Stimulated activated CD4-positive, alpha-beta T cell treated with anti-CD3 and anti-CD28 coated beads, TNF-alpha, amount 100 ng/mL, for 24 hours (primary cell): ENCODE data around the gene TTF2.
A peak's percentile ranks its signal among the peaks of the same experiment; 100 is the strongest.

ENCODE experiments used
- DNase-seq, 3 experiments: peaks; one replicate each; pipeline ENCODE4 v3.0.0-alpha.2; 2020; ENCODE audit warnings: low read depth in 3 of 3

The TTF2 gene

GRCh38 chr1:117120774-117121588 is 60.9 kb downstream of the TTF2 start:
- peak in 1 of 3 experiments; percentile 18 for DNase-seq

DNA sequence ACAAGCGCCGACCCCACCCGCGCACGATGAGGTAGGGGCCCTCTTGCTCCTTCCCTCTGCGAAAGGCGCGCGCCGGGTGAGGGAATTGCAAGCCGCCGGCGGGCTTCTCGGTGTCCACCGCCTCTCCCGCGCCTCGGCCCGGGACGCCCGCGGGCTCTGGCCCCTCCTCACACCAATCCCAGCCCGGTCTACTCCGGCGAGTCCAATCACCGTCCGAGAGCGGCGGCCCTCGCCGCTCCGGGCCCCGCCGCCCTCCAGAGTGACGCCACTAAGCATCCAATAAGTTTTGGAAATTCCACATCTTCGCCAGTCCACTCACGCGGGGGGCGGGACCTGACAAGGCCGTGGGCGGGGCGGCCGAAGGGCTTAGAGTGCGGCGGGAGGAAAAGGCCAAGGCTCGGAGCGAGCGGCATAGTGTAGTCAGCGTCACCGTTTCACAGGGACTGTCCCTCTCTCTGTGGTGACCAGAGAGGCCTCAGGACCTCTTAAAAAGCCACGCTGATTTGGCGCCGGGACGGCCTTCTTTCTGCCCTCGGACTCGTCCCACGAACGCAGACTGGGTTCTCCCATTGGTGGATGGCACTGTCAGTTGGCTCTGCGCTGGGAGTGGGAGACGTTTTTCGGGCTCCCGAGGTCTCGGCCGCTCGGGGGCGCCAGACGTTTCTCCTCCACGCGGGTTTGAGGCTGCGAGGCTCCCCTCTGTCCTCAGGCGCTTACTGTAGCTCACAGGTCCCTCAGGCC is 61.6 kb downstream of the TTF2 start, which contains the start of gene TRIM45:
TSS of gene TRIM45 (minus strand) at position 161 of the 741 bp plus-strand sequence. CDS start 548 bp downstream, outside the sequence.
- peak; percentile 56 to 84 (median 61) for DNase-seq

DNA sequence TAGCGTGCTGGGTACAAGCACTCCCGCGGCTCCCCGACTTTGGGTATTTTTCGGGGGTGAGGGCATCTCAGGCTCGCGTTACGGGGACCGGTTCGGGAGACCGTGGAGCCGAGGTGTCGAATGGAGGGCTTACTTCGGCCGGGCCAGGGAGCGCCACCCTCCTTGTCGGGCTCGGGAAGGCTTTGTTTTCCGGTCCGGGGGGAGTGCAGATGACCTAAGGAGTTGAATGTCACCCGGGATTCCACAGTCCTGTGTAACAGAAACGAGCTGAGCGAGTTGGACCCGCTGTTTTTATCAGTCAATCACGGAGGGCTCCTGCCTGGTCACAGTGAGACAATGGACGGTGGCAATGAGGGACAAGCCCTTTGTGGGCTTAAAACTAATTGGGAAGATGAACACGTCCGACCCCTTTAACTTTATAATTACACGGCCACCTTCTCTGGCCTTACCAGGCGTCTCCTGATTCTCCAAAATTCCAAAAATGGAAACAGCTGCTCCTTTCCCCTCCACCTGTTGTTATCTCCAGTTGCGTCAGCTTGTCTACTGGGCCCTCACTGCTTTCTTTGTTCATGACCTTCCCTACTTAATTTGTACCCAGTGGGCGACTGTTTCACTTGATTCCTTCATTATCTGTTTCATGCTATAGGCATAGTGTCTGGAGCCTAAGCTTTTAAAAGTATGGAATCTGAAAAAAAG is 62.4 kb downstream of the TTF2 start:
- no peak for DNase-seq

DNA sequence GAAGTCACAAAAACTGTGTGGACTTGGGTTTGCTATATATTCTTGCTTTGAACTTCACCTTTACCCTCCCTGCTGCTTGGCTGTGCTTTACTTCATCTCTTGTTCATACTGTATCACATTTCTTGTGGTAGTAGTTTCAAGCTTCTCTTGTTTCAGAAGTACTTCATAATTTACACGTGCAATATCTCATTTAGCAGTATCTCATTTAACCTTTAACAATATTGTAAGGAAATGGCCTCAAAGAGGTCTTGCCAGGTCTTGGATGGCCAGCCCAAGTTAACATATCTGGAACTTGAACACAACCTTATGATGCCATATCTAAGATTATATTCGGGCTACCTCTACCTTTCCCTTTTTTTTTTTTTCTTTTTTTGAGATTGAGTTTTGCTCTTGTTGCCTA is 63.1 kb downstream of the TTF2 start:
- no peak for DNase-seq

DNA sequence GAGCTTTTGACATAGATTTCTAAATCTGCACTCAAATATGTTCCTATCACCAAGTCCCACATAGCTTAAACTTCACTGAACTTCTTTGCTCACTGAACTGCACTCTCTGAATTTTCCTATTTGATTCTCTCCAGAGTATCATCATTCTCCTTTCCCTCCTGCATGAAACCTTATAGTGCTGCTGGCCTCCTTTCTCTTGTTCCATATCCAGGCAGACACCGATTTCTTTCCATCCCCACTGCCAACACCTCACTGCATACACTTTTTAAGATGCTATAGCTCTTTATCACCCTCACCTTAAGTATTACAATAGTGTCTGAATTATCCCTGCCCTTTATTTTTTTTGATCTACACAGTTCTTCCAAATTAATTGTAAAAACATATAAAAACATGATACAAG is 64.5 kb downstream of the TTF2 start:
- DNase-seq = no peak

DNA sequence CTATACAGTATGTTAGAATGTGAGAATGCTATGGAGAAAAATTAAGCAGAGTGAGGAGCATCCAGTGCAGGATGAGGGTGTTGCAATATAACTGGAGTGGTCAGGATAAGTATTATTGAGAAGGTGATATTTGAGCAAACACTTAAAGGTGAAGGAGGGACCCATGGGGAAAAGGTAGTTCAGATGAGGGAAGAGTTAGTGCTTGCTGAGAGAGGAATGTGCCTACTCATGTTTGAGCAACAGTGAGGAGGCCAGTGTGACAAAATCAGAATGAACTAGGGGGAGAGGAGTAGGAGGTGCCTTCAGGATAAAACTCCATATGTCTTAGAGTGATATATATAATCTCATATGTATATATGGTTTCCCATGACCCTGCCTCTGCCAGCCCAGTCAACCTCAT is 67.7 kb downstream of the TTF2 start:
- no peak for DNase-seq

DNA sequence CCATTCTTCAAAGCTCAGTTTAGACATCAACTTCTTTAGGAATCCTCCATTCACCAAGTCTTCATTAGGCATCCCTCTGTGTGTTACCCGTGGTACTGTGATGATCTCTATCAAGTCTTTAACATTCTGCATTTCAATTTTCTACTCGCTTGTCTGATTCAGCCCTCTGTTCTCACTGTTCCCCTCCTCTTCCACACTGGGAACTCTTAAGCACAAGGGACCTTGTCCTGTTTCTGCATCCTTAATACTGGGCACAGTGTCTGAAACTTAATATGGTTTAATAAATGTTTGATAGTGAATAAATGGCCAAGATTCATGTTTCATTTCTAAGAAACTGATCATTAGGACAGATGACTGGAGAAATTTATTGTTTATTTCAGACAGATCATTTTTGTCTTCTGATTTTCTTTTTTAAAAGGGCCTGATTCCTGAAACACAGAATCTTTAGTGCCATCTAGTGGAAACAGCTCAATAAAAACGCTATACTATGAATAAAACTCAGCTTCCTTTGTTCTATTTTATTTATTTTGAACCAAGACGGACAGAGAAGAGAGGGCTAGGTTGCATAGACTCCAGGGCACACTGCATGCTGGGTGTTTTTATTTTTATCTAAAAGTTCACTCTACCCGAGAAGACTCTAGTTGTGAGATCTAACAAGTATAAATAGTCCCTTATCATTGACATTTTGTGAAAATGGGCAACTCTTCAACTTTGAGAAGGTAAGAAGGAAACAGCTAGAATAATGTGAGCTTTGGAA is 68.4 kb downstream of the TTF2 start:
- DNase-seq = no peak

- no peak for DNase-seq
Measured at GRCh38 chr1:117130526-117130925, 70.4 kb downstream of the TTF2 start.

- no peak for DNase-seq
Measured at GRCh38 chr1:117135329-117135728, 75.2 kb downstream of the TTF2 start.

GRCh38 chr1:117136749-117137148 is 76.6 kb downstream of the TTF2 start:
- DNase-seq = no peak

GRCh38 chr1:117137281-117137855 is 77.2 kb downstream of the TTF2 start:
- no peak for DNase-seq

GRCh38 chr1:117138106-117138505 is 78.0 kb downstream of the TTF2 start:
- DNase-seq = no peak

GRCh38 chr1:117138561-117138960 is 78.4 kb downstream of the TTF2 start:
- no peak for DNase-seq

GRCh38 chr1:117142200-117142599 is 82.1 kb downstream of the TTF2 start:
- DNase-seq = no peak

DNA sequence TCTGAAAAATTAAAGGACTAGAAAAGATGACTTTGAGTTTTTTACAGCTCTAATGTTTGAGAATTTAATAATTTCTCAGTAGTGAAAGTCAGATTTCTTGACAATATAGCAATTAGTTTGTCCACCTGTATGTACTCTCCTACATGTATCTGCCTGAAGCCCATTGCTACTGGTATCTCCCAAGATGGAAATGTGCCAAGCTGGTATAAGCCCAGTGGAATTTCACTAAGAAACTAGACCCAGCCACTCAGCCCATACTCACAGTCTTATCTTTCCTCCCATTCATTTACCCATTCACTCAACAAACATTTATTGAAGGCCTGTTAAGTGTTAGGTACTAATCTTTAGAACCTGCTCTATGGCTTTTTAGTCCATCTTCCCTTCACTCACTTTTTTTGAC is 83.0 kb downstream of the TTF2 start:
- DNase-seq = no peak

GRCh38 chr1:117143871-117144270 is 83.7 kb downstream of the TTF2 start:
- no peak for DNase-seq

DNA sequence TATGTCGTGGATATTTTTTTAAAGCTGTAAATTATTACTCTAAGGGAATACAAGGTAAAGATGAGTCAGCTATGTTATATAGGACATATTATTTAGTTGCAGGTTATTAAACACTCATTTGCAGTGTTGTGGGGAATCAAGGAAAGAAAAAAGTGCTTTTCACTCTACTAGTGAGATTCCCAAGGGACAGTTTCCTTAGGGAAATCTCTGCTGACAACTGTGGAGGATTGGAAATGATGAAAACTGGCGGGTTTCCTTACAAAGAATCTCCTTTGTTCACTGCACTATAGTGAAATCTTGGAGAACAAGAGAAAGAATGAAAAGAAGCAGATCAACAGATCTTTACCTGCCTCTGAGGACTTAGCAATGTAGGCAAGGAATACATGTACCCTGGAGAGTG is 85.9 kb downstream of the TTF2 start:
- DNase-seq = no peak

GRCh38 chr1:117146575-117147340 is 86.6 kb downstream of the TTF2 start:
- no peak for DNase-seq

DNA sequence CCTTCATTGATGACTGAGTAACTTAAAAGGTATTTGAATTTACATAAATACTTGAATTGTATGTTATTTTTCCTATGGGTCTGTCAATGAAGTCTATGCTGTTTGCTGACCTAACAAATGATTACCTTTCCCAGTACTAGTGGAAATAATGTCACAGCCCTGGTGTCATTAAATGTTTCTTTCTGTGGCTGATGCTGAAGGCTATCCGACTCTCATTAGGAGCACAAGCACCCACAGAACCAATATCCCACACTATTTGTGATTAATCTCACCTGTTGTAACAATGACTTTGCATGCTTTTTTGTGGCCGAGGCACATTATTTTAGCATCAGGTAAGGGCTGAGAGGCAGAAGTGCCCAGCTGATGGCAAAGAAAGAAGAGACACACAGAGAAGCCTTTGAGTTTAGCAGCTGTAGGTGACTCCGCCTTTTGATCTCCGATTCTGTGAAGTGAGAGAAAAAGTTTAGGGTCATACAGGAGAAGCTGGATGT is 87.3 kb downstream of the TTF2 start:
- DNase-seq = no peak

DNA sequence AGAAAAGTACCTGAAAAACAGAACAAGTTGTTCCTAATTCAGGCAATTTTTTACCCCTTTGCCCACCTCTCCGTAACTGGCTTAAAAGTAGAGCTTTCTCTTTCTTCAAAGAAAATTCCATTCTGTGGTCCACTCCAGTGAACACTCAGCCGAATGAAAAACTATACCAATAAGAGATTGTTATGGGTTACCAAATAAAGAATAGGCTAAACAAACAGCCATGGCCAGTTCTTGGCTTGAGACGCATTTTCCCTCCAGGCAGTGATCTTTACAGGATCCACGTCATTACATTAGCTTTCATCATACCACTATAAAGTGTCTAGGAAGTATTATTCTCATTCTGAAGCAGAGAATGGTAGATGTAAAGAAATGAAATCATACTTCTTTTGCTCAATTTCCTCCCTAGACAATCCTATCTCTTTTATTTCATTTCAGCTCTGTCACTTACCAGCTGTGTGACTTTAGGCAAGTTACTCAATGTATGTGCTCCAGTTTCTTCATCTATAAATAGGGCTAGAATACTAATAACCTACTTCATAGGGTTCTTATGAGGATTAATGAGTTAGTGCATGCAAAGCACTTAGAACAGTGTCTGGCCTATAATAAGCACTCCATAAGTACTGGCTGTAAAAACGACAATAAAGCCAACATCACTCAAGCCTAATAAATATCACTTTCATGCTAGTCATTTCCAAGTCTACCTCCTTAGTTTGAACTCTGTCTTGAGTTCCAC is 87.9 kb downstream of the TTF2 start:
- no peak for DNase-seq
